Measurements from ENCODE around the gene UPK3B. TPM values are rescaled to one million over a fixed set of nuclear protein-coding genes. Genes with fewer than 3 reads are reported as not detected.

Gene UPK3B
- total and polyA plus RNA-seq, 2 of the 13 experiments (the other 11 are each of a cell fraction or from before 2014, with no cell fraction given) = not detected

GRCh38 chr7:76512941-76513816 lies 2.8 kb downstream of the UPK3B start (continued):
- TF ChIP-seq ZNF276 (CRISPR knock-in tag; IDR thresholded peaks at IDR 0.05; ENCODE audit: low read depth) = no peak
- no peak for TF ChIP-seq RBAK (CRISPR knock-in tag; IDR thresholded peaks at IDR 0.05)
- no peak for TF ChIP-seq CBX1 (IDR thresholded peaks at IDR 0.05; ENCODE audit: low read depth)
- TF ChIP-seq PPARG (CRISPR knock-in tag; conservative IDR thresholded peaks at IDR 0.05) = peak; percentile 45; the same call in 1 of the 2 replicates
- TF ChIP-seq ZNF576 (CRISPR knock-in tag; IDR thresholded peaks at IDR 0.05) = no peak
- TF ChIP-seq POGK (CRISPR knock-in tag; conservative IDR thresholded peaks at IDR 0.05) = no peak
- no peak for TF ChIP-seq GTF2F1 (IDR thresholded peaks at IDR 0.05; ENCODE audit: low read length)
- no peak for TF ChIP-seq ZNF670 (CRISPR knock-in tag; IDR thresholded peaks at IDR 0.05; ENCODE audit: borderline replicate concordance)
- no peak for TF ChIP-seq FOXM1 (CRISPR knock-in tag; IDR thresholded peaks at IDR 0.05)
- TF ChIP-seq CHD2 (IDR thresholded peaks at IDR 0.05; ENCODE audit: low read depth, low read length) = no peak
- 0 out of 2 replicates have a peak, but pooled peaks have one; percentile 19 for TF ChIP-seq RBFOX2 (IDR thresholded peaks at IDR 0.05; ENCODE audit: low read depth, low read length)
- TF ChIP-seq ZNF574 (CRISPR knock-in tag; IDR thresholded peaks at IDR 0.05) = no peak
- peak; percentile 45; the same call in 1 of the 2 replicates for TF ChIP-seq SALL1 (CRISPR knock-in tag; IDR thresholded peaks at IDR 0.05)
- TF ChIP-seq PAXIP1 (CRISPR knock-in tag; conservative IDR thresholded peaks at IDR 0.05) = 0 out of 2 replicates have a peak, but pooled peaks have one; percentile 30
- no peak for TF ChIP-seq ZBTB3 (CRISPR knock-in tag; IDR thresholded peaks at IDR 0.05; ENCODE audit: borderline replicate concordance, low read depth)
- no peak for TF ChIP-seq TRAFD1 (CRISPR knock-in tag; IDR thresholded peaks at IDR 0.05; ENCODE audit: borderline replicate concordance)

Data from HepG2 (cell line).